ENCODE measurements around the gene HOXA6. TPM values are rescaled to one million over a fixed set of nuclear protein-coding genes. Genes with fewer than 3 reads are reported as not detected.

The HOXA6 gene
- total and polyA plus RNA-seq, 4 donors: 0.23 TPM; not detected in 3

DNA sequence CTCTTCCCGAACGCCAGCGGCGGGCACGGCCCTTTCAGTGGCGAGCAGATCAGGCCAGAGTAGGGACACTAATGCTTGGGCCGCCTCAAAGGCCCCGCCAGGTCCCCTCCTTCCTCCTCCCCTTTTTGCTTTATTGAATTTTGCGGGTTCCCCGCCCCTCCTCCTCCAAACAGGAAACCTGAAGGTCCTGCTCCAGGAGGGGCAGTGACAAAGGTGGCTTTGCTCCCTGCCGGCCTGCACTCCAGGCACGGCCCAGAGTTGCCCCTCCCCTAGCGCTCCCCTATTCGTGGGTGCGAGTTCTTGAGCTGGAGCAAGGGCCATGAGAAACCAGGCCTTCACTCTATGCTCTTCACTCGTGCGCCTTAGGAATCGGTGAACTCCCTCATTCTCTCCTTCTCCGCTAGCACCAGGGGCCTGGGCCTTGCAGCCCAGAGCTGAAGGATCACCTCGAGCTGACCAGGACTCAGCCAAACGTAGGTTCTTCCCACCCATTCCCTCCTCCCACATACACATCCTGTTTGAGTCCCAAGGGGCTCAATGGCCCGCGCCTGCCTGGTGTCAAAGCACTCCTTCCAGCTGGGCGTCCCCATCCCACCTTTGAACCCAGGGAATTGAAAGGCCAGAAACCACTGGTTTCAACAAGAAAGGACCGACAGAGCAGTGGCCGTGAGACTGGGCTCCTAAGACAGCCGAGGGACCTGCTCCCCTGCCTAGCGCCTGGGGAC is 619 bp upstream of the HOXA6 start:
- Histone ChIP-seq H3K36me3 (ENCODE audit: control insufficient read depth in 4 of 4, insufficient read depth in 3 of 4, low read depth in 1 of 4, low read length in 3 of 4) (no peaks in the 10 kb centered on the region), H3K9ac (ENCODE audit: low read depth in 1 of 2, low read length in 2 of 2) (no peak overlapping the region), H3K27ac (ENCODE audit: low read depth in 1 of 2, low read length in 2 of 2) (no peak overlapping the region), H3K27me3 (ENCODE audit: control insufficient read depth in 4 of 4, insufficient read depth in 4 of 4, low read length in 3 of 4) (peaks cover 7 to 36% (median 23%) of the 10 kb centered on the region in 4 donors), H3K4me3 (ENCODE audit: low read depth in 1 of 3, low read length in 3 of 3) (peak overlapping the region in 1 of 3 donors; percentile 24), H3K4me1 (ENCODE audit: control insufficient read depth in 4 of 4, insufficient read depth in 4 of 4, low read length in 3 of 4) (peaks cover 10 to 33% (median 17%) of the 10 kb centered on the region in 4 donors), H3K9me3 (ENCODE audit: control insufficient read depth in 4 of 4, low read length in 3 of 4) (peaks cover 0 to 9% (median 0%) of the 10 kb centered on the region in 4 donors)
- no peak for TF ChIP-seq RAD21 (IDR thresholded peaks at IDR 0.05)
- no peak for TF ChIP-seq EGR1 (IDR thresholded peaks at IDR 0.05; ENCODE audit: low read depth in 2 of 2)
- TF ChIP-seq HNF4A (conservative IDR thresholded peaks at IDR 0.05): no peak
- no peak for TF ChIP-seq YY1 (IDR thresholded peaks at IDR 0.05)
- TF ChIP-seq FOXA2 (IDR thresholded peaks at IDR 0.05): no peak
- TF ChIP-seq RXRA (IDR thresholded peaks at IDR 0.05): no peak
- TF ChIP-seq JUND (IDR thresholded peaks at IDR 0.05): no peak
- no peak for TF ChIP-seq SP1 (IDR thresholded peaks at IDR 0.05)
- no peak for TF ChIP-seq FOXA1 (IDR thresholded peaks at IDR 0.05)
- peak; percentile 29 for DNase-seq (ENCODE audit: low spot score)
- 13% methylated on average over 28 of the region's 28 CpGs for WGBS

DNA sequence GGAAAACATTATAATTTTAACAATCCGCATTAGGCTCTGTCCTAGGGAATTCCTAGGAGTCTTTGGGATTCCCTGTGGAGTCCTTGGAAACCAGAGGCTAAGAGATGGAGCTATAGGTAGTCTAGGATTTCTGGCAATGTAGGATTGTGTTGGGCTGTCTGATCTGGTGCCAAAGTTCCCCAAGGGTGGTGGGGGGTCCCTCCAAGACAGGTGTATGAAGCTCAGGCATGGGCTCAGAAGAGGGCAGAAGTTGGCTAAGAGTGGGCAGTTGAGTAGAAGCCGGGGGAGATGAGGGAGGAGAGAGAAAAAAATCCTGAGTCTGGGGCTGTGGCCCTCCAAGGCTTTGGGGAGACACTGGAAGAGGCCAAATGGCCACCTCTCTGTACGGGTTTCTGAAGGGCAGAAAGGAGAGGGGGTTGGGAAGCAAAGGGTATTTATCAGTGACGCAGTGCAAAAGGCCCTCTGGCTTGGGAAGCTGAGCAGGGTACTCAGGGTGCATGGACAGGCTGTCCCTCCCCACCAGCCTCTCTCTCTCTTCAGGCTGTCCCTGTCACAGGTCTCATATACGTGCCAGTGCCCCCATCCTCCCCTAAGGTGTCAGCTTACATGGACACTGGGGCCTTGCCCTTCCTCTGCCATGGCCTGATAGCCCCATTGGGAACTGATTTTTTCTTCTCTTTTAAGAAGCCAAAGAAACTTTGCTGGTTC is 929 bp downstream of the HOXA6 start:
- Histone ChIP-seq H3K9me3 (ENCODE audit: control insufficient read depth in 4 of 4, low read length in 3 of 4) (peaks cover 0 to 11% (median 0%) of the 10 kb centered on the region in 4 donors), H3K27me3 (ENCODE audit: control insufficient read depth in 4 of 4, insufficient read depth in 4 of 4, low read length in 3 of 4) (peaks cover 8 to 32% (median 18%) of the 10 kb centered on the region in 4 donors), H3K4me3 (ENCODE audit: low read depth in 1 of 3, low read length in 3 of 3) (no peak overlapping the region), H3K9ac (ENCODE audit: low read depth in 1 of 2, low read length in 2 of 2) (no peak overlapping the region), H3K4me1 (ENCODE audit: control insufficient read depth in 4 of 4, insufficient read depth in 4 of 4, low read length in 3 of 4) (peaks cover 11 to 33% (median 14%) of the 10 kb centered on the region in 4 donors), H3K27ac (ENCODE audit: low read depth in 1 of 2, low read length in 2 of 2) (no peak overlapping the region), H3K36me3 (ENCODE audit: control insufficient read depth in 4 of 4, insufficient read depth in 3 of 4, low read depth in 1 of 4, low read length in 3 of 4) (no peaks in the 10 kb centered on the region)
- TF ChIP-seq, protein P1, sequence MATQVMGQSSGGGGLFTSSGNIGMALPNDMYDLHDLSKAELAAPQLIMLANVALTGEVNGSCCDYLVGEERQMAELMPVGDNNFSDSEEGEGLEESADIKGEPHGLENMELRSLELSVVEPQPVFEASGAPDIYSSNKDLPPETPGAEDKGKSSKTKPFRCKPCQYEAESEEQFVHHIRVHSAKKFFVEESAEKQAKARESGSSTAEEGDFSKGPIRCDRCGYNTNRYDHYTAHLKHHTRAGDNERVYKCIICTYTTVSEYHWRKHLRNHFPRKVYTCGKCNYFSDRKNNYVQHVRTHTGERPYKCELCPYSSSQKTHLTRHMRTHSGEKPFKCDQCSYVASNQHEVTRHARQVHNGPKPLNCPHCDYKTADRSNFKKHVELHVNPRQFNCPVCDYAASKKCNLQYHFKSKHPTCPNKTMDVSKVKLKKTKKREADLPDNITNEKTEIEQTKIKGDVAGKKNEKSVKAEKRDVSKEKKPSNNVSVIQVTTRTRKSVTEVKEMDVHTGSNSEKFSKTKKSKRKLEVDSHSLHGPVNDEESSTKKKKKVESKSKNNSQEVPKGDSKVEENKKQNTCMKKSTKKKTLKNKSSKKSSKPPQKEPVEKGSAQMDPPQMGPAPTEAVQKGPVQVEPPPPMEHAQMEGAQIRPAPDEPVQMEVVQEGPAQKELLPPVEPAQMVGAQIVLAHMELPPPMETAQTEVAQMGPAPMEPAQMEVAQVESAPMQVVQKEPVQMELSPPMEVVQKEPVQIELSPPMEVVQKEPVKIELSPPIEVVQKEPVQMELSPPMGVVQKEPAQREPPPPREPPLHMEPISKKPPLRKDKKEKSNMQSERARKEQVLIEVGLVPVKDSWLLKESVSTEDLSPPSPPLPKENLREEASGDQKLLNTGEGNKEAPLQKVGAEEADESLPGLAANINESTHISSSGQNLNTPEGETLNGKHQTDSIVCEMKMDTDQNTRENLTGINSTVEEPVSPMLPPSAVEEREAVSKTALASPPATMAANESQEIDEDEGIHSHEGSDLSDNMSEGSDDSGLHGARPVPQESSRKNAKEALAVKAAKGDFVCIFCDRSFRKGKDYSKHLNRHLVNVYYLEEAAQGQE (IDR thresholded peaks at IDR 0.05): no peak
- DNase-seq (ENCODE audit: low spot score): no peak
- WGBS: 32% methylated on average over 5 of the region's 5 CpGs

DNA sequence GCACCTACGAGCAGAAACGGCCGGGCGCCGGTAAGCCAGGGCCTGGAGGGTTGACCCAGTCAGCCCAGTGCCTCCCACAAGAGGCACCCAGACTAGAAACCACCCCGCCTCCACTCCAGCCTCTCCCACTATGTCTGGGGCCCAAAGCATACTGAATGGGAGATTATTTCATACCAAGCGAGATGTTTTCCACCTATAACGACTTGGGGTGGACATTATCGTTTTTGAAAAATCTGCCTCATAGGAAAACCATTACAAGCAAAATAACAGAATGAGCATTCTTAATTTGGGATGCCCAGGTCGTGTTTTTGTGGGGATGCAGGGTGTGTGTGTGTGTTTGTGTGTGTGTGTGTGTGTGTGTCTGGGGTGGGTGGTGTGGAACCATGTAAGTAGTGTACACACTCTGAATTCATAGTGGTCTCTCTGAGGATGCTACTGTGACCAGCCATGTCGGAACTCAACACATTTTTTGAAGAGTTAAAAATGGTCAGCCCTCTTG is 1.6 kb downstream of the HOXA6 start:
- no peaks in the 10 kb centered on the region for H3K36me3 ChIP-seq (ENCODE audit: control insufficient read depth in 4 of 4, insufficient read depth in 3 of 4, low read depth in 1 of 4, low read length in 3 of 4)
- TF ChIP-seq GABPA (IDR thresholded peaks at IDR 0.05 in 1 of 2, conservative IDR thresholded peaks at IDR 0.05 in 1 of 2) (no peak), YY1 (IDR thresholded peaks at IDR 0.05) (no peak), HNF4A (conservative IDR thresholded peaks at IDR 0.05) (no peak), FOXA2 (IDR thresholded peaks at IDR 0.05) (no peak)
- WGBS: 36% methylated on average over 11 of the region's 11 CpGs
- H3K4me3 ChIP-seq (ENCODE audit: low read depth in 1 of 3, low read length in 3 of 3): no peak overlapping the region
- no peak for DNase-seq (ENCODE audit: low spot score)
- no peak overlapping the region for H3K27ac ChIP-seq (ENCODE audit: low read depth in 1 of 2, low read length in 2 of 2)
- peaks cover 0 to 11% (median 0%) of the 10 kb centered on the region in 4 donors for H3K9me3 ChIP-seq (ENCODE audit: control insufficient read depth in 4 of 4, low read length in 3 of 4)
- peaks cover 8 to 33% (median 16%) of the 10 kb centered on the region in 4 donors for H3K27me3 ChIP-seq (ENCODE audit: control insufficient read depth in 4 of 4, insufficient read depth in 4 of 4, low read length in 3 of 4)
- peaks cover 9 to 26% (median 10%) of the 10 kb centered on the region in 4 donors for H3K4me1 ChIP-seq (ENCODE audit: control insufficient read depth in 4 of 4, insufficient read depth in 4 of 4, low read length in 3 of 4)
- H3K9ac ChIP-seq (ENCODE audit: low read depth in 1 of 2, low read length in 2 of 2): no peak overlapping the region
